GM12878 (cell line): ENCODE data around the gene LRRC74B. TPM values are rescaled to one million over a fixed set of nuclear protein-coding genes. Genes with fewer than 3 reads are reported as not detected.

Source experiments
- ATAC-seq: fragments of 200-7000 bp; cut with Tn5 transposase; 3 replicates; pipeline ENCODE4 v1.9.1; 2020; ENCODE audit warnings: mild to moderate bottlenecking, moderate library complexity
- BruUV-seq: library from RNA; stranded (reverse); fragments of 400-500 nt; replicated peaks from 2 replicates; lab custom pipeline; 2021; lab: Mats Ljungman, UMichigan
- CTCF ChIA-PET: fragments of 300-600 bp; sonication (Branson Sonifier 250); formaldehyde crosslinking; extraction: SDS; loops from one replicate; lab custom pipeline; 2021; ENCODE audit warnings: inconsistent platforms; lab: Yijun Ruan, JAX
- POLR2A ChIA-PET: fragments of 350-600 bp; formaldehyde crosslinking; extraction: SDS; loops from one replicate; lab custom pipeline; 2021; ENCODE audit warnings: inconsistent platforms; lab: Charles Lee
- RAD21 ChIA-PET: fragments of 300-600 bp; sonication (Branson Sonifier 250); formaldehyde crosslinking; loops from one replicate; lab custom pipeline; 2023; ENCODE audit warnings: antibody characterized with exemption; ENCODE audit not compliant: unreplicated experiment; lab: Charles Lee
- SMC1A ChIA-PET: fragments of 300-600 bp; sonication (Branson Sonifier 250); formaldehyde crosslinking; loops from one replicate; lab custom pipeline; 2023; ENCODE audit not compliant: unreplicated experiment, uncharacterized antibody; lab: Charles Lee
- DNase-seq: peaks from one replicate; pipeline ENCODE4 v3.0.0-alpha.2; 2011; ENCODE audit warnings: low read depth, low spot score
- FAIRE-seq: peaks from 3 replicates; lab custom pipeline; 2011; peaks lifted over from hg19 to GRCh38; lab: Jason Lieb, UNC
- H2AFZ ChIP-seq: 2 replicates; pipeline ENCODE4 v1.6.0; 2011; ENCODE audit warnings: low read depth, low read length, control low read depth; ENCODE audit not compliant: control insufficient read depth
- H3K27ac ChIP-seq: 2 replicates; pipeline ENCODE4 v1.5.1; 2011; ENCODE audit warnings: control low read depth; ENCODE audit not compliant: control insufficient read depth, insufficient read depth
- H3K27me3 ChIP-seq, 2 experiments: replicated peaks in 1 of 2; 2 replicates each; pipeline versions ENCODE4 v1.6.0 to v1.6.1; 2011; ENCODE audit warnings: low read length in 1 of 2; ENCODE audit not compliant: control insufficient read depth in 2 of 2, insufficient read depth in 2 of 2
- H3K36me3 ChIP-seq, 2 experiments: 2 replicates each; pipeline ENCODE4 v1.5.1; 2011; ENCODE audit warnings: low read length in 1 of 2; ENCODE audit not compliant: control insufficient read depth in 2 of 2, insufficient read depth in 2 of 2
- H3K4me1 ChIP-seq: 2 replicates; pipeline ENCODE4 v1.6.1; 2011; ENCODE audit warnings: mild to moderate bottlenecking, low read length, moderate library complexity, mixed read lengths; ENCODE audit not compliant: control insufficient read depth, insufficient read depth
- H3K4me2 ChIP-seq: 2 replicates; pipeline ENCODE4 v1.6.0; 2011; ENCODE audit warnings: control low read depth; ENCODE audit not compliant: control insufficient read depth, insufficient read depth
- H3K4me3 ChIP-seq: fragments of 200-600 bp; sonication (generic); 2 replicates; pipeline ENCODE4 v1.5.1; 2016
- H3K79me2 ChIP-seq: 2 replicates; pipeline ENCODE4 v1.6.0; 2011; ENCODE audit warnings: low read length; ENCODE audit not compliant: control insufficient read depth, insufficient read depth
- H3K9ac ChIP-seq: 2 replicates; pipeline ENCODE4 v1.8.0; 2011; ENCODE audit warnings: low read length, control low read depth, mixed read lengths; ENCODE audit not compliant: control insufficient read depth, insufficient read depth
- H3K9me3 ChIP-seq: replicated peaks from 3 replicates; pipeline ENCODE4 v1.5.1; 2011; ENCODE audit warnings: mild to moderate bottlenecking, low read length; ENCODE audit not compliant: control insufficient read depth, insufficient read depth
- H4K20me1 ChIP-seq: 2 replicates; pipeline ENCODE4 v1.6.0; 2011; ENCODE audit not compliant: control insufficient read depth, insufficient read depth
- ATF2 ChIP-seq: IDR thresholded peaks from 2 replicates; pipeline ENCODE4 v1.6.1; 2012; ENCODE audit warnings: low read length, inconsistent platforms
- E4F1 ChIP-seq: fragments of 450-650 bp; IDR thresholded peaks from 2 replicates; pipeline ENCODE4 v1.6.1; 2018; ENCODE audit warnings: borderline replicate concordance, mild to moderate bottlenecking; ENCODE audit not compliant: partially characterized antibody
- JUNB ChIP-seq: IDR thresholded peaks from 2 replicates; pipeline ENCODE4 v1.6.1; 2016; ENCODE audit warnings: antibody characterized with exemption, mild to moderate bottlenecking
- NR2C1 ChIP-seq: fragments of 450-650 bp; IDR thresholded peaks from 2 replicates; pipeline ENCODE4 v1.6.1; 2017; ENCODE audit warnings: antibody characterized with exemption, mild to moderate bottlenecking, moderate library complexity
- RUNX3 ChIP-seq: IDR thresholded peaks from 2 replicates; pipeline ENCODE4 v1.6.1; 2012; ENCODE audit warnings: low read length, inconsistent platforms
- USF1 ChIP-seq: IDR thresholded peaks from 2 replicates; pipeline ENCODE4 v1.6.1; 2011; ENCODE audit warnings: borderline replicate concordance, low read depth, mild to moderate bottlenecking, moderate library complexity, mixed read lengths, low read length; ENCODE audit not compliant: insufficient read depth; ENCODE audit errors: extremely low read length
- WGBS: methylation state at CpG from one replicate; pipeline ENCODE4 v1.1.6; 2016; ENCODE audit warnings: low lambda C conversion rate; ENCODE audit not compliant: insufficient replicate concordance, insufficient coverage; ENCODE audit errors: missing lambda C conversion rate; 5-methylcytosine and 5-hydroxymethylcytosine counted together
- in situ Hi-C: fragments of 300-500 bp; cut with MboI; formaldehyde crosslinking; loops from 9 replicates; pipeline ENCODE4 v1.14.3; 2018; ENCODE audit warnings: mixed read lengths
- intact Hi-C: fragments of 100-400 bp; cut with micrococcal nuclease; formaldehyde crosslinking; loops from one replicate; pipeline ENCODE4 v1.14.2; 2022; ENCODE audit not compliant: unreplicated experiment
- polyA plus RNA-seq, 11 experiments: library from polyadenylated mRNA; depleted of rRNA in 4 of 11; unstranded in 6 of 11; stranded (reverse) in 5 of 11; fragments of >200 nt; fragmentation: Nextera tagmentation in 4 of 11; fragmentation: Illumina TruSeq in 1 of 11; extraction: Ambion mirVana in 4 of 11; extraction: Trizol in 1 of 11; gene quantifications; 1 replicate in 1 of 11; 2 replicates in 10 of 11; pipeline versions ENCODE4 v1.2.1 to v1.2.3, GENCODE V29; 2011 to 2016; ENCODE audit warnings: inconsistent platforms in 2 of 11, missing spikeins in 2 of 11, low read depth in 1 of 11
- total RNA-seq, 4 experiments: library from RNA; depleted of rRNA in 3 of 4; stranded (reverse); fragments of >200 nt in 3 of 4; fragmentation: Illumina TruSeq in 1 of 4; extraction: Trizol in 1 of 4; gene quantifications; 2 replicates each; pipeline versions ENCODE4 v1.2.1 to v1.2.3, GENCODE V29; 2013 to 2021

The LRRC74B gene
- total and polyA plus RNA-seq, 10 of the 15 experiments (the other 5 are each of a cell fraction or from before 2014, with no cell fraction given) = not detected

GRCh38 chr22:21025266-21025665 lies 20.5 kb upstream of the LRRC74B start:
- Histone ChIP-seq H3K36me3 (no peaks in the 10 kb centered on the region), H3K4me3 (no peak overlapping the region), H3K79me2 (no peaks in the 10 kb centered on the region), H3K4me1 (peaks cover 7% of the 10 kb centered on the region), H3K27ac (no peak overlapping the region), H3K27me3 (no peaks in the 10 kb centered on the region), H4K20me1 (no peaks in the 10 kb centered on the region), H3K9me3 (no peaks in the 10 kb centered on the region), H3K4me2 (no peak overlapping the region; the same call in 1 of the 2 replicates), H3K9ac (no peak overlapping the region), H2AFZ (peak overlapping the region; percentile 59)
- BruUV-seq = no TSS peak
- TF ChIP-seq RUNX3 (0 out of 2 replicates have a peak, but pooled peaks have one; percentile 29), USF1 (peak; percentile 75), JUNB (no peak)
- ChIA-PET POLR2A (no interaction called here), SMC1A (no interaction called here), RAD21 (no interaction called here), CTCF (no interaction called here)
- WGBS = 11% methylated on average over 8 of the region's 8 CpGs
- DNase-seq = no peak
- intact Hi-C loops = no loop called here
- ATAC-seq = peak; percentile 43; the same call in 2 of the 3 replicates
- in situ Hi-C loops = no loop called here
- FAIRE-seq = no peak

GRCh38 chr22:21025763-21026755 lies 19.7 kb upstream of the LRRC74B start:
- WGBS = 59% methylated on average over 27 of the region's 27 CpGs
- DNase-seq (no peak), FAIRE-seq (no peak), ATAC-seq (no peak)
- Histone ChIP-seq H3K36me3 (no peaks in the 10 kb centered on the region), H3K27ac (no peak overlapping the region), H3K27me3 (no peaks in the 10 kb centered on the region), H3K9me3 (no peaks in the 10 kb centered on the region), H3K4me1 (peaks cover 7% of the 10 kb centered on the region), H3K4me3 (no peak overlapping the region), H3K4me2 (no peak overlapping the region), H4K20me1 (no peaks in the 10 kb centered on the region), H3K9ac (no peak overlapping the region), H3K79me2 (no peaks in the 10 kb centered on the region), H2AFZ (no peak overlapping the region)
- in situ Hi-C loops = no loop called here
- intact Hi-C loops = no loop called here
- SMC1A ChIA-PET = no interaction called here
- RAD21 ChIA-PET = no interaction called here
- CTCF ChIA-PET = no interaction called here
- POLR2A ChIA-PET = no interaction called here
- no TSS peak for BruUV-seq
- TF ChIP-seq ATF2 (no peak), E4F1 (no peak), NR2C1 (no peak)
